ENCODE results near the gene SDSL.

Gene SDSL

GRCh38 chr12:113467502-113468364, 45.6 kb downstream of the SDSL start:
- FAIRE-seq = no peak
- DNase-seq (ENCODE audit: low spot score) = no peak

- no peak for FAIRE-seq
These were observed 46.4 kb downstream of the SDSL start for GRCh38 chr12:113468365-113469223.

GRCh38 chr12:113469224-113469948, 47.2 kb downstream of the SDSL start:
- DNase-seq (ENCODE audit: low spot score) (no peak), FAIRE-seq (no peak)

More at GRCh38 chr12:113468365-113469223, 46.4 kb downstream of the SDSL start:
- DNase-seq (ENCODE audit: low spot score) = no peak

DNA sequence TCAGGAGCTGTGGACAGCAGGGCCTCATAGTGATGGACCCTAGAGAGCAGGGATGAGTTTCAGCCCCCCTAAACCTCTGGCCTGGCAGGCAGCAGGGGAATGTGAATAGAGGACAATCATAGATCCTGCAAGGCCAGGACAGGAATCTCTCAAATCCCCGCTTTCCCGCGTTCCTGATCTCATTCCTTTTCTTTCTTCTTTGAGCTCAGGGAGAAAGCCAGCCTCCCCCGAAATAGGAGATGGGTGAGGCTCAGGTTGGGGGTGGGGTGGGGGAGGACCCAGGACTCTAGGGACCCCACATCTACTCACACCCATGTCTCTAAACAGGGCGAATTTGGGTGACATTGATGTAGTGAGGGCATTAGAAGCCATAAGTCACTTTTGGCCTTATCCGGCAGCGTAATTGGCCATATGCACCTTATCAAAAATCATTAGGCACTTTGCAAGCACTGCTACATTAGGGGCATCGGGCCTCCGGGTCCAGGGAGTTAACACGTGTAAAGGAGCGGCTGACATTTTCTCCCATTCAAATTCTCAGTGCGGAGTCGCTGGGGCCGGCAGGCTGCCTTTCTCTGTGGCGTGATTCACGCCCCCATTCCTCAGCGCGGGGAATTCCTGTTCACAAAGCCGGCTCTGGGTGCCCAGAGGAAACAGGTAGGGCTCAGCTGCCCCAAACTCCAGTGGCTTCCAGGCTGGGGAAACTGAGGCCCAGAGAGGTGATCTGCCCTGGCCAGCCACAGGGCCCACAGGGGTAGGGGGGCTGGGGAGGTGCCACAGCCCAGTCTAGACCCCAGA, 48.0 kb downstream of the SDSL start:
- FAIRE-seq (no peak), DNase-seq (ENCODE audit: low spot score) (no peak)

GRCh38 chr12:113470871-113471618, 48.9 kb downstream of the SDSL start:
- FAIRE-seq (no peak), DNase-seq (ENCODE audit: low spot score) (no peak)

- FAIRE-seq (no peak), DNase-seq (ENCODE audit: low spot score) (no peak)
These were observed 49.5 kb downstream of the SDSL start, which contains the start of gene LHX5 for GRCh38 chr12:113471619-113472171. TSS of gene LHX5 (minus strand) at chr12:113471871. CDS start at chr12:113471498, 373 bp downstream.

DNA sequence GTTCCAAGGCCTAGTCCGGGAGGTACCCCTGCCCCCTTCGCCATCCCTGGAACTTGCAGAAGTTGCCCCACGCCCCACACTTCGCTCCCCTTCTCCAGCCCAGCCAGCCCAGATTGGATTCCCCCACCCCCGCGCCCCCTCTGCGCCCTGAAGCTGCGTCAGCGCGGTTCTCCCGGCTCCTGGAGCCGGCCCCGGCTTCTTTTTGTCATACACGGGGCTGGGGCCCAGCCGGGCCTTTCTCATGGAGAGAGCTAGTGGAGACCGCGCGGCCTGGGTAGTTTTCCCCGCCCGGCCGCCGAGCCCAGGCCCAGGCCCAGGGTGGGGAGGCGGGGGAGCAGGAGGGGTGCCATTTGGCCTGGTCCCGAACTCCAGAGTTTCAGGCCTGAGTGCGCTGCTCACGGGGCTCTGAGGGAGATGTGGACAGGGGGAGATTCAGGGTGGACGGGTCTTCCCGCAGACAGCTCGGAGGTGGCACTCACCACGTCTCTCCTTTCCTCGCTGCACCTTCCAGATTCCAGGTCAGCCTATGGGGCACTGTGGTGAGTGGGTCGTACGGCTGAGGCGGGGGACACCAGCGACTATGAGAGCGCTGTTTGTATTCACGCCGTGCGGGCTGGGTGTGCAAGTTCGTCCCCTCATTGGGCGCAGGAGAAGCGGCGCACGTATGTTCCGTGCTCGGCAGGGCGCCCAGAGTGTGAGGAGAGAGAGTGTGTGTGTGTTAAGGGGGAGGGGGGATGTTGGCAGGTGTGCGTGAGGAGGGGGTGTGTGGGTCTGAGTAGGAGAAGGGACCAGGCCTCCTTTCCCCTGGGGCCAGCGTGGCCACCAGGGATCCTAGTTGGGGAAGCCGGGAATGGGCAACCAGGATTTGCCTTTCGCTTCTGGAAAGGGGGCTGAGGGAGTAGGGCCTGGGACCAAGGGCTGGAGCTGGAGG, 50.3 kb downstream of the SDSL start:
- no peak for FAIRE-seq
- DNase-seq (ENCODE audit: low spot score) = no peak

- DNase-seq (ENCODE audit: low spot score) (no peak), FAIRE-seq (no peak)
These were observed 51.2 kb downstream of the SDSL start for GRCh38 chr12:113473400-113473799.

- FAIRE-seq (no peak), DNase-seq (ENCODE audit: low spot score) (no peak)
These were observed 51.8 kb downstream of the SDSL start for GRCh38 chr12:113473942-113474341.

DNA sequence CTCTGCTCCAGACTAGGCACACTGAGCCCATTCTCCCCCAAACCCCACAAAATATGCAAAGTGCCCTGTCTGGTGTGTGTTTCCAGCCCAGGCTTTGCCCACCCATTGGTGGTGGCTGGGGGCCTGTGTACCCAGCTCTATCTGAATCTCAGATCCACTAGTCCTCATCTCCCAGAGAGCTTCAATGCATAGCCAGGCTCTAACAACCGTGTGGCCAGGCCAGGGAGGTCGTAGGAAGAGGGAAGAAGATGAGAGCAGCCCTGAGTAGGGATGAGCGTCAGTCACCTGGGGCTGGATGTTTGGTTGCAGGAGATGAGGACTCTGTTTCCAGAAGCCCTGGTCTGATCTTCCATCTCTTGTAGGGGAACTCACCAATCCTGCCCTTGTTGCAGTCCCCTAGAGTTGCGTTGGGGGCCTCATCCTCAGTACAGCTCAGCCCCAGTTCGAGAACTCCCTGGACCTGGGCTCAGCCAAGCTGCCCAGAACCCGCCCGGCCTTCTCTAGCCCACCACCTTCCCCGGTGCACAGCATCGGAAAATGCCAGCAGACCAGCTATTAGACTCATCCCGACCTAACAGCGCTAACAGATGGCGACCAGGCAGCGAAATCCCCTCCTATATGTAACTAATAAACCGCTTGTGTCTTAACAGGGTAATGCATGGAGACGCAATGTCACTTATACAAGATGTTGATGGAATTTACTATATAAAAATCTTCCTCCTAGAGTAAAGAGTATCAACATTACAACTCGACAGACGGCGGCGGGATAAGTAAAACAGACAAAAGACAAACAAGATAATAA, 52.7 kb downstream of the SDSL start:
- no peak for DNase-seq (ENCODE audit: low spot score)
- no peak for FAIRE-seq

GRCh38 chr12:113475451-113476175, 53.4 kb downstream of the SDSL start:
- no peak for FAIRE-seq

GRCh38 chr12:113476176-113476986, 54.2 kb downstream of the SDSL start:
- FAIRE-seq (no peak), DNase-seq (ENCODE audit: low spot score) (no peak)

More at GRCh38 chr12:113475451-113476175, 53.4 kb downstream of the SDSL start:
- no peak for DNase-seq (ENCODE audit: low spot score)

- no peak for FAIRE-seq
- DNase-seq (ENCODE audit: low spot score) = no peak
These were observed 55.1 kb downstream of the SDSL start for GRCh38 chr12:113477171-113477841.

DNA sequence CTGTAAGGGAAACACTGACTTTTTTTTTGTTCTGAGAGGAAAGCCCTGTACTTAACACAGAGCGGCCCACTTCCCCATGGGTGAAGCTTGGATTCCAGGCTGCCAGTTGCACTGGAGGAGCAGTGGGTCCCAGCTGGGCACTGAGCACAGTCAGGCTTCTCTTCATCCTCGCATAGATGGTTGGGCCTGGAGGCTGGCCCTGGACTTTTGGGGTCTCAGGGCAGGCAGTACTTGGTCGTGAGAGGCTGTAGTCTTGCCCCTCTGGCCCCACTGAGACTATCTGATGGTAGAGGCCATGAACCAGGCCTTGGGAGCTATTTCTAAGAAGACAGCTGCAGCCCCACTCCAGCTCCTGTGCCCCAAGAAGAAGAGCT, 55.6 kb downstream of the SDSL start:
- DNase-seq (ENCODE audit: low spot score) (no peak), FAIRE-seq (no peak)

DNA sequence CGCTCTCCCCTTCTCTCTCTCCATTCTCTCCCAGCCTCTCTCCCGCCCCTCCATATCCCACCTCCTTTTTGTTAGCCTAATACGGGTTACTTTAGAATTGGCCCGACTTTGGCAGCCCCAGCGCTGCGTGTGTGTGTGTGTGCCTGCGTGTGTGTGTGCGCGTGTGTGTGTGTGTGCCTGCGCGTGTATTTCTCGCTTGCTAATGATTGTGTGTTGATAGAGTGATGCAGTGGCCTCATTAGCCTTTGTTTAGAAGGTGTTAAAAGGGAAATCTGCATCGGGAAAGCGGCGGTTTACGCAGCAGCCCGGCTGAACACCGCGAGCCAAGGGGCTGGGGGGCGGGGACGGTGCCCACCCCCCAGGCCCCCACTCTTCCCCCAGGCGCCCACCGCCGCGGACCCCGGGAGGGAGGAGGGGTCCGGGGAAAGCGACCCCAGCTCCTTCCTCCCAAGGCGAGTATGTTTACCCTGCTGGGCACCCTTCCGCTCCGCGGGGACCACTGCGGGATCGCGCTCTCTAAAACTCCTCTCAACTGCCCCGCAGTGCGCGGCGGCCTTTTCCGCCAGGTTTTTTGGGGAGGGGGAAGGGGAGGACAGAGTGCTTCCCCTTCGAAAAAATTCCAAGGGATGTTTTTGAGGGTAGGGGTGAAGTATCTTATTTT, 56.3 kb downstream of the SDSL start:
- FAIRE-seq = no peak
- no peak for DNase-seq (ENCODE audit: low spot score)

Measured in urothelium cell line (cell line).